ENCODE measurements around the gene CNTFR. TPM values are rescaled to one million over a fixed set of nuclear protein-coding genes. Genes with fewer than 3 reads are reported as not detected.

CNTFR gene
- total RNA-seq, 1 donor from 2014 or later = 2.9 TPM

DNA sequence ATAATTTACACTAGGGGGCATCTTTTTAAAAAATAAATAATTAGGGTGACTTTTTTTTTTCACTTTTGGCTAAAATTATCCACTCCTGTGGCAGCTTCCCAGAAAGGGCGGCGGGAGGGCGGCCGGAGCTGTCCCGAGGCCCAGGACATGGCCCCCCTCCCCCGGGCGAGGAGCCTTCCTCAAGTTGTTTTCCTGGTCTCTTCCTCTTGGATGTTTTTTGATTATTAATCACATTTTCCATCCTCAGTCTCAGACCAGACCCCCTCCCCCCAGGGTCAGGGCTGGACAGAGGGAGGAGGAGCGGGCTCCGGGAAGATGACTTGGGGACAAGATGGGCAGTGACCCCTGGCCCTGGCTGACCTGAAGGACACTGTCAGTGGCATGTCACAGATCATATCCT is 4.7 kb upstream of the CNTFR start:
- Histone ChIP-seq H3K9me3 (no peaks in the 10 kb centered on the region), H3K27ac (peak overlapping the region; percentile 4), H3K4me3 (no peak overlapping the region), H3K36me3 (no peaks in the 10 kb centered on the region), H3K4me1 (peaks cover 24% of the 10 kb centered on the region), H3K27me3 (peaks cover 39% of the 10 kb centered on the region)
- ATAC-seq = no peak
- DNase-seq = no peak
- intact Hi-C loops (cut with DNase I) = no loop called here
- no peak for TF ChIP-seq CTCF (IDR thresholded peaks at IDR 0.05)

GRCh38 chr9:34592895-34593601 is 3.5 kb upstream of the CNTFR start:
- no peak for TF ChIP-seq CTCF (IDR thresholded peaks at IDR 0.05)
- Histone ChIP-seq H3K9me3 (no peaks in the 10 kb centered on the region), H3K36me3 (no peaks in the 10 kb centered on the region), H3K4me3 (no peak overlapping the region), H3K4me1 (peaks cover 27% of the 10 kb centered on the region), H3K27ac (peak overlapping the region; percentile 4), H3K27me3 (peaks cover 50% of the 10 kb centered on the region)
- DNase-seq (peak; percentile 84), ATAC-seq (peak; percentile 71)
- intact Hi-C loops (cut with DNase I) = no loop called here

DNA sequence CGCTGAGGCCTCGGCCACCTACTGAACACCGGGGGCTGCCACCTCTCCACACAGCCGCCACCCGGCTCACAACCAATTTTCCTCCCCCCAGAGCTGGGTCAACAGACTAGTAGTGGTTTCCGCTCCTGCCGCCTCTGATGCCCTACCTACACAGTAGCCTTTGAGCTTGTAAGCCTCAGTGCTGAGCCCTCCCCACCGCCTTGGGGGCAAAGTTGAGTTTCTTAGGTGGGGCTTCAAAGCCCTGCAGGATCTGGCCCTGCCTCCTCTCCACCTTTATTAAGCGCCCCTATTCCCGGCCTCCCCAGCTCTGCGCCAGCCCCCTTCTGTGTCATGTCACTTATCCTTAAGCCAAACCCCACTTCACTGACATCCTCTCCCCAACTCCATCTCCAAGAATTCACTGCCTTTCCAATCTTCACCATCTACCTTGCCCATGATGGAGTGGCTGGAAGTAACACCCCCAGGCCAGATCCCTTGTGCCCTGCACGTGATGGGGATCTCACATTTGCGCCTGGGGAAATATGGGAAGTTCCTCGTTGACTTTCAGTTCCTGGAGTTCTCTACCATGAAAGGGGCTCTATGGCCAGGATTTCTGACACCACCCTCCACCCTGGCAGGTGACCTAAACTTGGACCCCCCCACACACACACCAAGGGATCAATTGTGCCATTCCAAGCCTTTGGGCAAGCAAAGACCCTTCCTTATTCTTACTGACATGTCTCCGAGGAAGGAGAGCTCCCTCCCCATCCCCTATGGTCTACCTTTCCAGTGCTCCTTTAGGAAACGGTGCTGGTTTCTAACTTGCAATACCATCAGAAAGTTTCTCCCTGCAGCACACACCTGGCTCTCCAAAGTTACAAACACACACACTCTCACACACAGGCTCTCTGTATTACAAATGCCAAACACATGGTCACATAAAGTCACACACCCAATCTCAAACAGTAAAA is 2.7 kb upstream of the CNTFR start:
- no peaks in the 10 kb centered on the region for H3K36me3 ChIP-seq
- no peak overlapping the region for H3K4me3 ChIP-seq
- no peaks in the 10 kb centered on the region for H3K9me3 ChIP-seq
- peaks cover 27% of the 10 kb centered on the region for H3K4me1 ChIP-seq
- intact Hi-C loops (cut with DNase I) = no loop called here
- DNase-seq (no peak), ATAC-seq (no peak)
- TF ChIP-seq CTCF (IDR thresholded peaks at IDR 0.05) = no peak
- no peak overlapping the region for H3K27ac ChIP-seq
- peaks cover 57% of the 10 kb centered on the region for H3K27me3 ChIP-seq

DNA sequence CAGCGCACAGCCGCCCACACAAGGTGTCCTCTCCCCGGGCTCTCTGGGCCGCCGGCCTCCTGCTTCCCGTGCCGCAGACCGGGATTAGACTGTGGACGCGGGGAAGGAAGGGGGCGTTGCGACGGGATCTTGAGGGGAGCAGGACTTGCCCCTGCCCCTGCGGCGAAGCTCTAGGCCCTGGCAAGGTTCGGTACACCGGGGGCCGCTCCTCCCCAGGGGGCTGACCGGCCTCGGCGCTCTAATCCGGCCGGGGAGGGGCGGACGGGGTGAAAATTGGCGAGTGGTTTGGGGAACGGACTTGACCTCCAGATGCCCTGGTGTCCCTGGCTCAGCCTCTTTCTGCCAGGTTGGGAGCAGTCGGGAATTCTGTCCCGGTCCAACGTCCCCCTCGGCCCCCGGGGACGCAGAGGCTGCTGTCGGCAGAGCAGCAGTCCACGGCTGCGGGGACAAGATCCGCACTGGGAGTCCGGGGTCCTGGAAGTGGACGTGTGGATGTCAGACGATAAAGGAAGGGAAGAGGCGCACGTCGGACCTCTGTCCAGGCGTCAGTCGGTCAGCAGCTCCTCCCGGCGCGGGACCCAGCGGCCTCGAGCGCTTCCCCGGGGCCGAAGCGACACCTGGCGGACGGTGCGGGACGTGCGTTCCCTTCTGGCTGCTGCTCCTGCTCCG is 1.9 kb upstream of the CNTFR start:
- Histone ChIP-seq H3K36me3 (no peaks in the 10 kb centered on the region), H3K4me1 (peaks cover 27% of the 10 kb centered on the region), H3K27ac (no peak overlapping the region), H3K9me3 (no peaks in the 10 kb centered on the region), H3K4me3 (peak overlapping the region; percentile 44), H3K27me3 (peaks cover 64% of the 10 kb centered on the region)
- ATAC-seq (peak; percentile 93), DNase-seq (peak; percentile 92)
- TF ChIP-seq CTCF (IDR thresholded peaks at IDR 0.05) = peak; percentile 92
- intact Hi-C loops (cut with DNase I) = no loop called here

DNA sequence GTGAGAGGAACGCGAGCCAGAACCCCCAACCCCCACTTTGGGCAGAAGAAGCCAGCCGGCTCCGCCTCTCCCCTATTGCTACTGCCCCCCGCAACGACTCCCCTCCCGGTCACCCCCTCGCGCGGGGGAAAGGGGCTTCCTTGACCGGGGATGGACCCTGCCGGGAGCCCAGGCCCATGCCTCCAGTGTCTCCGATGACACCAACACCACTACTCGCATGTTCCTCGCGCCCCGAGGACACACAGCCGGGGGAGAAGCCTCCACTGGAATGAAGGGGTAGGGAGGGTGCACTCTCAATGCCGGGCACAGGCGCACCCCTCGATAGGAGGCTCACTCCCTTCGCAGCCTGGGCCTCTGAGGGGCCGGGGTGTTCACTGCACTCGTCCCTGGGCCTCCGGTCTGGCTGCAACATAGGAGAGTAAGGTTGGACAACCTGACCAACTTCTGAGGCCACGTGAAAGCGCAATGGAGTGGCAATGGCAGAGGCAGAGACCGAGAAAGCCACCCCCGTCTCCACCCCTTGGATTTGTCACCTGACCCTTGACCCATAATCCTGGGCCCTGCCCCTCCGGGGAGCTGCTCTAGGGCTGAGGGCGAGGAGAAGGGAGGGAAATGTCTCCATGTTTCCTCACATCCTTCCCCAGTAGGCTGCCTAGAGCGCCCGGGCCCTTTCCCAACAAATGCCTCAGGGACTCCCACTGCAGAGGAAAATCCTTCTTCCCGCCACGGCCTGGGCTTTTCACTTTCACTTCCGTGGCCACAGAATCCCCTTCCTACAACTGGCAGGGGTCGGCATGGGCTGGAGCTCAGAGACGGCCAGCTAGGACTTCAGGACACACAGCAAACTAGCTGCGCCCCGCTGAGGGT is 1.1 kb upstream of the CNTFR start:
- peaks cover 27% of the 10 kb centered on the region for H3K4me1 ChIP-seq
- H3K27ac ChIP-seq = no peak overlapping the region
- intact Hi-C loops (cut with DNase I) = no loop called here
- H3K9me3 ChIP-seq = no peaks in the 10 kb centered on the region
- DNase-seq (no peak), ATAC-seq (peak; percentile 9)
- no peaks in the 10 kb centered on the region for H3K36me3 ChIP-seq
- H3K4me3 ChIP-seq = peak overlapping the region; percentile 44
- no peak for TF ChIP-seq CTCF (IDR thresholded peaks at IDR 0.05)
- H3K27me3 ChIP-seq = peaks cover 72% of the 10 kb centered on the region
